Upper lobe of left lung (tissue), 4 donors: Measurements from ENCODE around the gene CTCFL.

Experiments used
- EP300 ChIP-seq, 4 donors: sonication (generic); formaldehyde crosslinking; IDR thresholded peaks; one replicate each; pipeline ENCODE4 v1.5.1; 2017; ENCODE audit warnings: antibody characterized with exemption in 4 of 4, control low read depth in 2 of 4
- POLR2A ChIP-seq, 4 donors: fragments of 450-650 bp; IDR thresholded peaks; one replicate each; pipeline ENCODE4 v1.5.1; 2016 to 2017; ENCODE audit warnings: antibody characterized with exemption in 4 of 4, mild to moderate bottlenecking in 2 of 4
- POLR2AphosphoS5 ChIP-seq, 2 donors: sonication (generic); formaldehyde crosslinking; IDR thresholded peaks; one replicate each; pipeline ENCODE4 v1.5.1; 2017; ENCODE audit warnings: antibody characterized with exemption in 2 of 2
- TF ChIP-seq, protein P1 (sequence below), 6 experiments: fragments of 450-650 bp in 4 of 6; fragments of 200-600 bp in 2 of 6; sonication (generic) in 2 of 6; IDR thresholded peaks; one replicate each; pipeline ENCODE4 v1.5.1; 2016 to 2019; ENCODE audit warnings: antibody characterized with exemption in 6 of 6

DNA sequence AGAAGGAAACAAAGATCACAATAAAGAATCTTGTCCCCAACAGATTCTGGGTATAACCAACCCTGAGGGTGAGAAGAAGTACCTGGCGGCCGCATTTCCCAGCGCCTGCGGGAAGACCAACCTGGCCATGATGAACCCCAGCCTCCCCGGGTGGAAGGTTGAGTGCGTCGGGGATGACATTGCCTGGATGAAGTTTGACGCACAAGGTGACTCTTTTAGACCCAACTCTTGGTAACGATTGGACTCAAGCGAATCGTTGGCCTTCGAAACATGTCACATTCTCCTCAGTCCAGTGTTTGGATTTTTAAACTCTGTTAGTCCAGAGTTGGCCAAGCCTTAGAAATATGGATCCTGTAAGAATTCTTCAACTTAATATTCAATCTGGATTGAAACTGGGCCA is 38.6 kb upstream of the CTCFL start:
- TF ChIP-seq, protein P1, sequence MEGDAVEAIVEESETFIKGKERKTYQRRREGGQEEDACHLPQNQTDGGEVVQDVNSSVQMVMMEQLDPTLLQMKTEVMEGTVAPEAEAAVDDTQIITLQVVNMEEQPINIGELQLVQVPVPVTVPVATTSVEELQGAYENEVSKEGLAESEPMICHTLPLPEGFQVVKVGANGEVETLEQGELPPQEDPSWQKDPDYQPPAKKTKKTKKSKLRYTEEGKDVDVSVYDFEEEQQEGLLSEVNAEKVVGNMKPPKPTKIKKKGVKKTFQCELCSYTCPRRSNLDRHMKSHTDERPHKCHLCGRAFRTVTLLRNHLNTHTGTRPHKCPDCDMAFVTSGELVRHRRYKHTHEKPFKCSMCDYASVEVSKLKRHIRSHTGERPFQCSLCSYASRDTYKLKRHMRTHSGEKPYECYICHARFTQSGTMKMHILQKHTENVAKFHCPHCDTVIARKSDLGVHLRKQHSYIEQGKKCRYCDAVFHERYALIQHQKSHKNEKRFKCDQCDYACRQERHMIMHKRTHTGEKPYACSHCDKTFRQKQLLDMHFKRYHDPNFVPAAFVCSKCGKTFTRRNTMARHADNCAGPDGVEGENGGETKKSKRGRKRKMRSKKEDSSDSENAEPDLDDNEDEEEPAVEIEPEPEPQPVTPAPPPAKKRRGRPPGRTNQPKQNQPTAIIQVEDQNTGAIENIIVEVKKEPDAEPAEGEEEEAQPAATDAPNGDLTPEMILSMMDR (IDR thresholded peaks at IDR 0.05): no peak
- no peak for TF ChIP-seq POLR2A (IDR thresholded peaks at IDR 0.05)
- TF ChIP-seq POLR2AphosphoS5 (IDR thresholded peaks at IDR 0.05): no peak
- no peak for TF ChIP-seq EP300 (IDR thresholded peaks at IDR 0.05)
